ENCODE data around the gene SARS2.

The SARS2 gene

DNA sequence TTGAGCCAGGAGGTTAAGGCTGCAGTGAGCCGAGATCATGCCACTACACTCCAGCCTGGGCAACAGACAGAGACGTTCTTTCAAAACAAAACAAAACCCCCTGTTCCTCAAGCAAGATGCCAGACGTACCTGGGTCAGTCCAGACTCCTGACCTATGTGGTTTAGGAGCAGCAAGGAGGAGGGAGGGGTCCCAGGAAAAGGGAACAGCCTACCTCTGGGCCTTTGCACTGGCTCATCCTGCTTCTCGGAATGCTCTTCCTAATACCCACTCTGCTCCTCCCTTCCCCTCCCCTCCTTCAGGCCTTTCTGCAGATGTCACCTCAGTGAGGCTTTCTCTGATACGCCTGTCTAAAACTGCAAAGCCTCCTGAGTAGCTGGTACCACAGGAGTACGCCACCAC is 62.0 kb downstream of the SARS2 start:
- TF ChIP-seq, protein P1, sequence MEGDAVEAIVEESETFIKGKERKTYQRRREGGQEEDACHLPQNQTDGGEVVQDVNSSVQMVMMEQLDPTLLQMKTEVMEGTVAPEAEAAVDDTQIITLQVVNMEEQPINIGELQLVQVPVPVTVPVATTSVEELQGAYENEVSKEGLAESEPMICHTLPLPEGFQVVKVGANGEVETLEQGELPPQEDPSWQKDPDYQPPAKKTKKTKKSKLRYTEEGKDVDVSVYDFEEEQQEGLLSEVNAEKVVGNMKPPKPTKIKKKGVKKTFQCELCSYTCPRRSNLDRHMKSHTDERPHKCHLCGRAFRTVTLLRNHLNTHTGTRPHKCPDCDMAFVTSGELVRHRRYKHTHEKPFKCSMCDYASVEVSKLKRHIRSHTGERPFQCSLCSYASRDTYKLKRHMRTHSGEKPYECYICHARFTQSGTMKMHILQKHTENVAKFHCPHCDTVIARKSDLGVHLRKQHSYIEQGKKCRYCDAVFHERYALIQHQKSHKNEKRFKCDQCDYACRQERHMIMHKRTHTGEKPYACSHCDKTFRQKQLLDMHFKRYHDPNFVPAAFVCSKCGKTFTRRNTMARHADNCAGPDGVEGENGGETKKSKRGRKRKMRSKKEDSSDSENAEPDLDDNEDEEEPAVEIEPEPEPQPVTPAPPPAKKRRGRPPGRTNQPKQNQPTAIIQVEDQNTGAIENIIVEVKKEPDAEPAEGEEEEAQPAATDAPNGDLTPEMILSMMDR (IDR thresholded peaks at IDR 0.05; ENCODE audit: low read depth, low read length, poor library complexity, severe bottlenecking), result no peak
- no peak for TF ChIP-seq EZH2phosphoT487 (IDR thresholded peaks at IDR 0.05; ENCODE audit: borderline replicate concordance, low read length)
- H4K20me1 ChIP-seq (ENCODE audit: control insufficient read depth, insufficient read depth, low read depth, low read length), result no peaks in the 10 kb centered on the region
- peak overlapping the region; percentile 97 for H3K4me3 ChIP-seq (ENCODE audit: low read length)
- H3K9me2 ChIP-seq (replicated peaks; ENCODE audit: control insufficient read depth, low read length), result no peaks in the 10 kb centered on the region
- peak overlapping the region; percentile 78 for H3K27ac ChIP-seq (ENCODE audit: low read depth, low read length)
- H3K4me1 ChIP-seq (ENCODE audit: control insufficient read depth, low read length), result peaks cover 72% of the 10 kb centered on the region
- no peaks in the 10 kb centered on the region for H3K9me3 ChIP-seq (ENCODE audit: control insufficient read depth, insufficient read depth, low read length)
- H3K4me2 ChIP-seq (ENCODE audit: low read length), result peak overlapping the region; percentile 100
- peaks cover 24% of the 10 kb centered on the region for H3K79me2 ChIP-seq (ENCODE audit: control insufficient read depth, low read length)
- no peaks in the 10 kb centered on the region for H3K27me3 ChIP-seq (ENCODE audit: control insufficient read depth, low read length)
- H3F3A ChIP-seq (ENCODE audit: control insufficient read depth, insufficient read depth), result peaks cover 49% of the 10 kb centered on the region
- peaks cover 30% of the 10 kb centered on the region for H3K36me3 ChIP-seq (ENCODE audit: control insufficient read depth, low read length)

DNA sequence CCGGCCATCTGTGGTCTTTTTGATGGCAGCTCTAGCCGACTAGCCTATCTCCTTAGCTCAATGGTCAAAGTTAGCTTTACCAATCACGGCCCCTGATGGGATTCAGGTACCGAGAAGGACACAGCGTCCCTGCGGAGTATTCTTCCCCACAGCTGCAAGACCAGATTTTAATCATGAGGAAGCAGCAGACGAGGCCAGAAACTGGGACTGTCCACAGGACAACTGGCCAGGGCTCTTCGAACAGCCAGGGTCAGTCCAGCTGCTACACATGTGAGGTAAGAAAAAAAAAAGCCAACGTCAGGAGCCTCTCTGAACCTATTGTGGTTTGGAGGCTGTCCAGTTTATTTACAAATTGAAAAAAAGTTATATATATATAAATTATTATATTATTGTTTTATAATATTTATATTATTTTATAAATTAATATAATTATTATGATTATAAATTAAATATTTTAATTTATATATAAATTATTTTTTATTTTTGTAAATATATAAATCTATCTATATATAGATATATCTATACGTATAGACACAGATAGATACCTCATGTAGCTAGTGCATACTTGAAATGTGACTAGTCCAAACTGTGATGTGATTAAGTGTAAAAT is 63.3 kb downstream of the SARS2 start:
- H3K27ac ChIP-seq (ENCODE audit: low read depth, low read length), result peak overlapping the region; percentile 98
- no peaks in the 10 kb centered on the region for H3K27me3 ChIP-seq (ENCODE audit: control insufficient read depth, low read length)
- peak overlapping the region; percentile 20; the same call in 1 of the 2 replicates for H3K4me3 ChIP-seq (ENCODE audit: low read length)
- peaks cover 54% of the 10 kb centered on the region for H3F3A ChIP-seq (ENCODE audit: control insufficient read depth, insufficient read depth)
- H3K4me2 ChIP-seq (ENCODE audit: low read length), result peak overlapping the region; percentile 86
- H3K79me2 ChIP-seq (ENCODE audit: control insufficient read depth, low read length), result peaks cover 24% of the 10 kb centered on the region
- H4K20me1 ChIP-seq (ENCODE audit: control insufficient read depth, insufficient read depth, low read depth, low read length), result no peaks in the 10 kb centered on the region
- peaks cover 30% of the 10 kb centered on the region for H3K36me3 ChIP-seq (ENCODE audit: control insufficient read depth, low read length)
- H3K4me1 ChIP-seq (ENCODE audit: control insufficient read depth, low read length), result peaks cover 80% of the 10 kb centered on the region
- TF ChIP-seq EZH2phosphoT487 (IDR thresholded peaks at IDR 0.05; ENCODE audit: borderline replicate concordance, low read length), result no peak
- TF ChIP-seq, protein P1 (IDR thresholded peaks at IDR 0.05; ENCODE audit: low read depth, low read length, poor library complexity, severe bottlenecking), result no peak
- H3K9me3 ChIP-seq (ENCODE audit: control insufficient read depth, insufficient read depth, low read length), result no peaks in the 10 kb centered on the region
- no peaks in the 10 kb centered on the region for H3K9me2 ChIP-seq (replicated peaks; ENCODE audit: control insufficient read depth, low read length)
